Osteoblast (primary cell): ENCODE data around the gene PBX2. TPM values are rescaled to one million over a fixed set of nuclear protein-coding genes. Genes with fewer than 3 reads are reported as not detected.

Experiments
- DNase-seq: peaks from one replicate; pipeline ENCODE4 v3.0.0; 2011; ENCODE audit warnings: low spot score, mixed read lengths; ENCODE audit not compliant: insufficient read length; ENCODE audit errors: missing footprints
- H2AFZ ChIP-seq: 2 replicates; pipeline ENCODE4 v1.6.0; 2011; ENCODE audit warnings: mild to moderate bottlenecking, low read length
- H3K27ac ChIP-seq: 2 replicates; pipeline ENCODE4 v1.5.1; 2011; ENCODE audit warnings: mild to moderate bottlenecking, low read depth, low read length, moderate library complexity
- H3K27me3 ChIP-seq: 2 replicates; pipeline ENCODE4 v1.6.0; 2012; ENCODE audit warnings: mild to moderate bottlenecking, control low read depth, inconsistent platforms, low read length, moderate library complexity; ENCODE audit not compliant: insufficient read depth
- H3K36me3 ChIP-seq: 2 replicates; pipeline ENCODE4 v1.5.1; 2011; ENCODE audit warnings: mild to moderate bottlenecking, low read length, control low read depth, moderate library complexity; ENCODE audit not compliant: insufficient read depth
- H3K4me1 ChIP-seq: 2 replicates; pipeline ENCODE4 v1.5.1; 2011; ENCODE audit warnings: mild to moderate bottlenecking, low read length, control low read depth, moderate library complexity; ENCODE audit not compliant: insufficient read depth
- H3K4me2 ChIP-seq: 2 replicates; pipeline ENCODE4 v1.6.0; 2011; ENCODE audit warnings: mild to moderate bottlenecking, low read length; ENCODE audit not compliant: insufficient read depth
- H3K4me3 ChIP-seq: fragments of 200-600 bp; sonication (generic); 3 replicates; pipeline ENCODE4 v1.5.1; 2012; ENCODE audit warnings: mild to moderate bottlenecking, low read length, inconsistent platforms; ENCODE audit not compliant: insufficient read depth
- H3K79me2 ChIP-seq: 2 replicates; pipeline ENCODE4 v1.6.0; 2012; ENCODE audit warnings: mild to moderate bottlenecking, low read length, control low read depth, inconsistent platforms; ENCODE audit not compliant: insufficient read depth
- H3K9me3 ChIP-seq: 2 replicates; pipeline ENCODE4 v1.5.1; 2011; ENCODE audit warnings: low read depth, low read length, control low read depth
- H4K20me1 ChIP-seq: 2 replicates; pipeline ENCODE4 v1.6.0; 2012; ENCODE audit warnings: mild to moderate bottlenecking, low read length, control low read depth; ENCODE audit not compliant: insufficient read depth
- CTCF ChIP-seq: IDR thresholded peaks from 2 replicates; pipeline ENCODE4 v1.5.1; 2011; ENCODE audit warnings: mild to moderate bottlenecking, low read depth, low read length, moderate library complexity; ENCODE audit errors: extremely low read depth
- total RNA-seq: library from RNA; depleted of rRNA; stranded (reverse); fragments of >200 nt; gene quantifications from 2 replicates; pipeline ENCODE4 v1.2.3, GENCODE V29; 2012

PBX2 gene
- total RNA-seq, 1 donor: 17.4 TPM

- Histone ChIP-seq H3K4me2 (no peak overlapping the region), H3K4me1 (peaks cover 32% of the 10 kb centered on the region), H3K9me3 (no peaks in the 10 kb centered on the region), H3K36me3 (peaks cover 22% of the 10 kb centered on the region), H2AFZ (no peak overlapping the region), H3K27ac (no peak overlapping the region), H3K4me3 (no peak overlapping the region), H4K20me1 (peaks cover 2% of the 10 kb centered on the region), H3K79me2 (peaks cover 40% of the 10 kb centered on the region), H3K27me3 (no peaks in the 10 kb centered on the region)
- DNase-seq: peak; percentile 54
- TF ChIP-seq CTCF: no peak
Measured at GRCh38 chr6:32173051-32173727, 16.8 kb downstream of the PBX2 start.

DNA sequence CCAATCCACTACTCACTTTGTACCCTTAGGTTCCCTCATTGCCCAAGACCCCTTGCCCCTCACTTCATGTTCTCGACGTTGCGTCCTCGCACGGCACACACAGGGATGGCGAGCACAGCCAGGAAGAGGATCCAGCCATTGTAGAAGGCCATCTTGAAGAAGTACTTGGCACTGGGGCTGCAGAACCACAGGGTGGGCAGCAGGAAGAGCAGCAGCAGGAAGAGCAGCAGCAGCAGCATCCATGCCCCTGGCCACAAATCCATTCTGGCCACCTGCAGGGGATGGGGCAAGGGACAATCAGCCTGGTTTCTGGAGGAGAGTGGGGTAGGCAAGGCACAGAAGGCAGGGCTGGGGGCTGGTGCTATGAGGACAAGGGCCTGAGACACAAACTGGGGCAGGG is 18.8 kb downstream of the PBX2 start:
- Histone ChIP-seq H3K4me3 (no peak overlapping the region), H4K20me1 (peaks cover 2% of the 10 kb centered on the region), H3K27ac (no peak overlapping the region), H3K4me2 (no peak overlapping the region), H2AFZ (no peak overlapping the region), H3K27me3 (no peaks in the 10 kb centered on the region), H3K9me3 (no peaks in the 10 kb centered on the region), H3K4me1 (peaks cover 18% of the 10 kb centered on the region), H3K36me3 (peaks cover 30% of the 10 kb centered on the region), H3K79me2 (peaks cover 40% of the 10 kb centered on the region)
- TF ChIP-seq CTCF: no peak
- no peak for DNase-seq

- no peak overlapping the region for H3K4me3 ChIP-seq
- H3K4me2 ChIP-seq: no peak overlapping the region
Measured at GRCh38 chr6:32170294-32170693, 19.7 kb downstream of the PBX2 start.

More at GRCh38 chr6:32170294-32170693, 19.7 kb downstream of the PBX2 start:
- Histone ChIP-seq H3K27me3 (no peaks in the 10 kb centered on the region), H3K36me3 (peaks cover 36% of the 10 kb centered on the region), H3K4me1 (peaks cover 15% of the 10 kb centered on the region), H4K20me1 (peaks cover 2% of the 10 kb centered on the region), H3K27ac (no peak overlapping the region), H3K9me3 (no peaks in the 10 kb centered on the region), H2AFZ (no peak overlapping the region), H3K79me2 (peaks cover 34% of the 10 kb centered on the region)
- TF ChIP-seq CTCF: no peak
- DNase-seq: peak; percentile 77
